ENCODE results near the gene TRIP6. TPM values are rescaled to one million over a fixed set of nuclear protein-coding genes. Genes with fewer than 3 reads are reported as not detected.
"Not testable (repeated sequence)": the region's sequence is repeated elsewhere in the genome, so short reads cannot be mapped to it uniquely, and the experiment has no call there.

The TRIP6 gene
- polyA plus RNA-seq, 1 donor, result 46.1 TPM

- peak; percentile 88 to 94 for DNase-seq
- peaks cover 27% of the 10 kb centered on the region for H3K27me3 ChIP-seq (ENCODE audit: control insufficient read depth, insufficient read depth, low read length)
- peaks cover 34% of the 10 kb centered on the region for H3K4me1 ChIP-seq (ENCODE audit: control insufficient read depth, insufficient read depth, low read length)
These were observed 30.7 kb downstream of the TRIP6 start for GRCh38 chr7:100897772-100898454.

GRCh38 chr7:100899432-100899831, 32.2 kb downstream of the TRIP6 start:
- Histone ChIP-seq H3K27me3 (ENCODE audit: control insufficient read depth, insufficient read depth, low read length) (peaks cover 22% of the 10 kb centered on the region), H3K4me3 (ENCODE audit: low read length) (no peak overlapping the region), H3K9me3 (ENCODE audit: control insufficient read depth, low read depth, low read length) (peaks cover 11% of the 10 kb centered on the region), H3K36me3 (ENCODE audit: control insufficient read depth, insufficient read depth, low read length) (no peaks in the 10 kb centered on the region), H3K4me1 (ENCODE audit: control insufficient read depth, insufficient read depth, low read length) (peaks cover 37% of the 10 kb centered on the region), H3K27ac (ENCODE audit: low read length) (no peak overlapping the region)
- DNase-seq, result no peak
- WGBS (ENCODE audit: insufficient coverage, low lambda C conversion rate), result no CpG with 5 or more reads among the region's 5 CpGs

More at GRCh38 chr7:100897772-100898454, 30.7 kb downstream of the TRIP6 start:
- Histone ChIP-seq H3K4me3 (ENCODE audit: low read length) (no peak overlapping the region), H3K36me3 (ENCODE audit: control insufficient read depth, insufficient read depth, low read length) (no peaks in the 10 kb centered on the region), H3K27ac (ENCODE audit: low read length) (peak overlapping the region; percentile 82), H3K9me3 (ENCODE audit: control insufficient read depth, low read depth, low read length) (peaks cover 11% of the 10 kb centered on the region)
- WGBS (ENCODE audit: insufficient coverage, low lambda C conversion rate), result 60% methylated on average over 1 of the region's 13 CpGs

GRCh38 chr7:100900978-100901377, 33.8 kb downstream of the TRIP6 start:
- 100% methylated on average over 1 of the region's 2 CpGs for WGBS (ENCODE audit: insufficient coverage, low lambda C conversion rate)

GRCh38 chr7:100901921-100902332, 34.7 kb downstream of the TRIP6 start:
- peak; percentile 95 to 98 for DNase-seq
- no peaks in the 10 kb centered on the region for H3K9me3 ChIP-seq (ENCODE audit: control insufficient read depth, low read depth, low read length)
- peaks cover 25% of the 10 kb centered on the region for H3K4me1 ChIP-seq (ENCODE audit: control insufficient read depth, insufficient read depth, low read length)
- H3K27me3 ChIP-seq (ENCODE audit: control insufficient read depth, insufficient read depth, low read length), result peaks cover 4% of the 10 kb centered on the region
- no peaks in the 10 kb centered on the region for H3K36me3 ChIP-seq (ENCODE audit: control insufficient read depth, insufficient read depth, low read length)
- H3K4me3 ChIP-seq (ENCODE audit: low read length), result no peak overlapping the region
- no CpG with 5 or more reads among the region's 5 CpGs for WGBS (ENCODE audit: insufficient coverage, low lambda C conversion rate)
- H3K27ac ChIP-seq (ENCODE audit: low read length), result peak overlapping the region; percentile 88

More at GRCh38 chr7:100900978-100901377, 33.8 kb downstream of the TRIP6 start:
- H3K27ac ChIP-seq (ENCODE audit: low read length), result peak overlapping the region; percentile 2
- no peak for DNase-seq
- H3K4me1 ChIP-seq (ENCODE audit: control insufficient read depth, insufficient read depth, low read length), result peaks cover 32% of the 10 kb centered on the region
- H3K9me3 ChIP-seq (ENCODE audit: control insufficient read depth, low read depth, low read length), result peaks cover 6% of the 10 kb centered on the region
- H3K36me3 ChIP-seq (ENCODE audit: control insufficient read depth, insufficient read depth, low read length), result no peaks in the 10 kb centered on the region
- H3K4me3 ChIP-seq (ENCODE audit: low read length), result no peak overlapping the region
- H3K27me3 ChIP-seq (ENCODE audit: control insufficient read depth, insufficient read depth, low read length), result peaks cover 12% of the 10 kb centered on the region

- Histone ChIP-seq H3K27me3 (ENCODE audit: control insufficient read depth, insufficient read depth, low read length) (no peaks in the 10 kb centered on the region), H3K36me3 (ENCODE audit: control insufficient read depth, insufficient read depth, low read length) (no peaks in the 10 kb centered on the region), H3K4me3 (ENCODE audit: low read length) (no peak overlapping the region), H3K27ac (ENCODE audit: low read length) (peak overlapping the region; percentile 88), H3K4me1 (ENCODE audit: control insufficient read depth, insufficient read depth, low read length) (peaks cover 19% of the 10 kb centered on the region), H3K9me3 (ENCODE audit: control insufficient read depth, low read depth, low read length) (no peaks in the 10 kb centered on the region)
- no CpG with 5 or more reads among the region's 7 CpGs for WGBS (ENCODE audit: insufficient coverage, low lambda C conversion rate)
- DNase-seq, result no peak
These were observed 35.5 kb downstream of the TRIP6 start for GRCh38 chr7:100902638-100903037.

- Histone ChIP-seq H3K36me3 (ENCODE audit: control insufficient read depth, insufficient read depth, low read length) (no peaks in the 10 kb centered on the region), H3K27me3 (ENCODE audit: control insufficient read depth, insufficient read depth, low read length) (no peaks in the 10 kb centered on the region), H3K4me3 (ENCODE audit: low read length) (no peak overlapping the region), H3K27ac (ENCODE audit: low read length) (no peak overlapping the region), H3K9me3 (ENCODE audit: control insufficient read depth, low read depth, low read length) (no peaks in the 10 kb centered on the region), H3K4me1 (ENCODE audit: control insufficient read depth, insufficient read depth, low read length) (peaks cover 12% of the 10 kb centered on the region)
- WGBS (ENCODE audit: insufficient coverage, low lambda C conversion rate), result no CpG with 5 or more reads among the region's 5 CpGs
- no peak for DNase-seq
These were observed 41.3 kb downstream of the TRIP6 start for GRCh38 chr7:100908512-100908911.

GRCh38 chr7:100910443-100910842, 43.3 kb downstream of the TRIP6 start:
- not testable (repeated sequence) for H3K4me3 ChIP-seq (ENCODE audit: low read length); H3K27me3 ChIP-seq (ENCODE audit: control insufficient read depth, insufficient read depth, low read length); H3K9me3 ChIP-seq (ENCODE audit: control insufficient read depth, low read depth, low read length); H3K36me3 ChIP-seq (ENCODE audit: control insufficient read depth, insufficient read depth, low read length)
- DNase-seq, result peak; percentile 58 to 67
- peak overlapping the region; percentile 99 for H3K27ac ChIP-seq (ENCODE audit: low read length)
- no CpG with 5 or more reads among the region's 7 CpGs for WGBS (ENCODE audit: insufficient coverage, low lambda C conversion rate)
- peaks cover 24% of the 10 kb centered on the region for H3K4me1 ChIP-seq (ENCODE audit: control insufficient read depth, insufficient read depth, low read length)

- no peak for DNase-seq
- Histone ChIP-seq H3K4me3 (ENCODE audit: low read length) (no peak overlapping the region), H3K27me3 (ENCODE audit: control insufficient read depth, insufficient read depth, low read length) (no peaks in the 10 kb centered on the region), H3K36me3 (ENCODE audit: control insufficient read depth, insufficient read depth, low read length) (no peaks in the 10 kb centered on the region), H3K9me3 (ENCODE audit: control insufficient read depth, low read depth, low read length) (no peaks in the 10 kb centered on the region), H3K4me1 (ENCODE audit: control insufficient read depth, insufficient read depth, low read length) (peaks cover 24% of the 10 kb centered on the region), H3K27ac (ENCODE audit: low read length) (peak overlapping the region; percentile 99)
- no CpG with 5 or more reads among the region's 3 CpGs for WGBS (ENCODE audit: insufficient coverage, low lambda C conversion rate)
These were observed 44.3 kb downstream of the TRIP6 start for GRCh38 chr7:100911484-100911883.

GRCh38 chr7:100914208-100914878, 47.2 kb downstream of the TRIP6 start:
- Histone ChIP-seq H3K27ac (ENCODE audit: low read length) (peak overlapping the region; percentile 2), H3K4me3 (ENCODE audit: low read length) (no peak overlapping the region), H3K4me1 (ENCODE audit: control insufficient read depth, insufficient read depth, low read length) (peaks cover 27% of the 10 kb centered on the region), H3K9me3 (ENCODE audit: control insufficient read depth, low read depth, low read length) (no peaks in the 10 kb centered on the region), H3K36me3 (ENCODE audit: control insufficient read depth, insufficient read depth, low read length) (no peaks in the 10 kb centered on the region), H3K27me3 (ENCODE audit: control insufficient read depth, insufficient read depth, low read length) (no peaks in the 10 kb centered on the region)
- DNase-seq, result peak; percentile 41 to 72
- no CpG with 5 or more reads among the region's 15 CpGs for WGBS (ENCODE audit: insufficient coverage, low lambda C conversion rate)

GRCh38 chr7:100914879-100915447, 47.8 kb downstream of the TRIP6 start:
- no CpG with 5 or more reads among the region's 8 CpGs for WGBS (ENCODE audit: insufficient coverage, low lambda C conversion rate)
- DNase-seq, result no peak
- H3K9me3 ChIP-seq (ENCODE audit: control insufficient read depth, low read depth, low read length), result no peaks in the 10 kb centered on the region
- H3K36me3 ChIP-seq (ENCODE audit: control insufficient read depth, insufficient read depth, low read length), result no peaks in the 10 kb centered on the region
- H3K27me3 ChIP-seq (ENCODE audit: control insufficient read depth, insufficient read depth, low read length), result no peaks in the 10 kb centered on the region
- no peak overlapping the region for H3K4me3 ChIP-seq (ENCODE audit: low read length)
- H3K27ac ChIP-seq (ENCODE audit: low read length), result no peak overlapping the region
- H3K4me1 ChIP-seq (ENCODE audit: control insufficient read depth, insufficient read depth, low read length), result peaks cover 27% of the 10 kb centered on the region

All from large intestine (tissue), 3 donors.